ENCODE measurements around the gene TBX1.

The TBX1 gene

DNA sequence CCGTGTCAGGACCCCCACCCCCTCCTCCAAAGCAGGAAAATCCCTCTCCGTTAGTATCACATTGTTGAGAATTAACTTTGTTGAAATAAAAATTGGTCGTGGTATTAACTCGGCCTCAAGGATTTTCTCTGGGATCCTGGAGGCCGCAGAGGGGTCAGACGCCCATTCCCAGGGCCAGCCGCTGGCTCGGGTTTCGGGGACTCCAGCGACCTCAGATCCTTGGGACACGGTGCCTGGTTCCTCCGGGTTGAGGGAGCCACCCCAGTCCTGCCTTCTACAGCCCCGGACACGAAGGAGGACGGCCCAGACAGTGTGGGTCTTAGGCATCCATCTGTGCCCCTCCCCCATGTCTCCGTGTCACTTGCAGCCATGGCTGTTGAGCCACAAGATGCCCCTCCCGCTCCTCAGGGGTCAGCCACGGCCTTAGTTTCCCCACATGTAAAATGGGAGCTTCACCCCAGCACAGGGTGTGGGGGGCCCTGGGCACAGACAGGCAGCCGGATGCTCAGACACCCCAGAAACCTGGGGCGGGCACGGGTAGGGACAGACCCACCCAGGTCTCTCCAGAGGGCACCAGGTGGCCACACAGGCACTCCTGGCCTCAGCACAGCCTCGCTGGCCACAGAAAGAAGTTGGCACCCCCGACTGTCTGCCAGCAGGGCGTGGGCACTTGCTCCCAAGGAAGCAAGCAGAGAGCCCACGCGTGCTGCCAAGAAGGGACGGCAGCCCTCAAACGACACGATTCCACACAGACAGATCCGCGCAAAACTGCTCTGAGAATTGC, 21.7 kb upstream of the TBX1 start:
- no peak for DNase-seq (ENCODE audit: low read depth)

DNA sequence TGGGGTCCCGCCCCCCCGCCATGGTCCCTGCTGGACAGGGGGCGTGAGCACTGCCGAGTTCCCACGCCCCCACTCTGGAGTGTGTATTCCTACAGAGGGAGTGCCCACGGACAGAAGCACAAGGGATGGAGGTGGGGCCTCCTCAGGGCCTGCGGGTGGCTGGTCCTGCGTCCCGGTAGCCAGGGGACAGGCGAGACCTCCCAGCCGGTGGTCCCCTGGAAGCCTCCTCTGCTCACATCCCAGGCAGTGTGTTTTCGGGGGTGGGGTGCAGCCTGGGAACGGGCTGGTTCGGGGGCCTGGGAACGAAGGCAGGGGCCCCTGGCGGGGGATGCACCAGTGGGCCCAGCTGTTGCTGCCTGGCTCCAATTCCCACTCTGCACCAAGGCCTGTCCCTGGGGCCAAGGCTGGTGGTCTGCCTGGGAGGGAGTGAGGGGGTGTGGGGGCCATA, 21.1 kb upstream of the TBX1 start:
- no peak for DNase-seq (ENCODE audit: low read depth)

DNA sequence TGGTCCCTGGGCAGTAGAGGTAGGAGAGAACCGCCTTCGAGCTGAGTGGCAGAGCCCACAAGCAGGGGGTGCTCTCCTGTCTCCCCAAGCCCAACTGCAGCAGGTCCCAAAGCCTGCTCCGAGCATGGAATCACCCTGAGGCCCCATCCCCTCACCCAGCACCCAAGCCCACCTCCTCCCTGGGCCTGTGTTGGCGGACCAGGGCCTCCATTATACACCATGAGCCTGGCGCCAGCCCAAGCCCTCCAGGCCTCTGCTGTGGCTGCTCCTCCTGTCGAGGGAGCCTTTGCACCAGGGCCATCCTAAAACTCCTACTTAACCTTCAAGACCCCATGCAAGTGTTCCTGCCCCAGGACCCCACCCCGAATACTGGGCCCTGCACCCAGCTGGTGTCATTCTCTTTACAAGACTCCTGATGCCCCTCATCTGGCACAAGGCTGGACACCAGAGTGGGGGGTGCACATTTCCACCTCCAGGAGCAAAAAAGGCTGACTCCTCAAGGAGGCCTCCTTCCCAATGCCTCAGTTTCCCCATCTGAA, 20.6 kb upstream of the TBX1 start:
- no peak for DNase-seq (ENCODE audit: low read depth)

DNA sequence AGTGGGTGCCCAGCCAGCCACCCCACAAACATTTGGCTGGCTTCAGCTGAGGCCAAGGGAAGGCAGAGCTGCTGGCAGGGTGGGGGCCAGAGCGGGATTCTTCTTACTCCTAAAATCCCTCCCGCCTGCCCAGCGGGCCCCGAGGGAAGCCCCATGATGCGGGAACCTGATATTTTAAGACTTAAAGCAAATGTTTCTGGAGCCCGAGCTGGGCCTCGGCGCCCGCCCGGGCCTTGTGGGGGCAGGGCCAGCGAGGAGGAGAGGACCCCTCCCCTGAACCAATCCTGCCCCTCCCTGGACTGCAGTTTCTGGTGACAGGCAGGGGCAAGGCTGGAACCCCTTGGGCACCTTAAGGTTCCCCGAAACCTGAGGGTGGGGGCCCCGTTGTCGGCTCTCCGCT, 20.0 kb upstream of the TBX1 start:
- no peak for DNase-seq (ENCODE audit: low read depth)

DNA sequence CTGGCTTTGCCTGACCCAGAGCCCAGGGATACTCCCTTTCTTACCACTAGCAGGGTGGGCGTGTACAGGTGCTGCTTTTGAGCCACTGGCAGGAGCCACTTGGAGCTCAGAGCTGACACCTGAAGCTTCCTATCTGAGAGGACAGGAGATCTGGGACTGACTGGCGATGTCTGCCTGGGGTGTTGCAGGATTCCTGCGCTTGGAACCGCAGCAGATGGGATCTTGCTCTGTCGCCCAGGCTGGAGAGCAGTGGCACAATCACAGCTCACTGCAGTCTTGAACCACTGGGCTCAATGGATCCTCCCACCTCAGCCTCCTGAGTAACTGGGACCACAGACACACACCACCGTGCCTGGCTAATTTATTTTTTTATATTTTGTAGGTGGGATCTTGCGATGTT, 19.5 kb upstream of the TBX1 start:
- DNase-seq (ENCODE audit: low read depth): no peak

- DNase-seq (ENCODE audit: low read depth): no peak
These were observed 18.2 kb upstream of the TBX1 start for GRCh38 chr22:19742160-19743066.

DNA sequence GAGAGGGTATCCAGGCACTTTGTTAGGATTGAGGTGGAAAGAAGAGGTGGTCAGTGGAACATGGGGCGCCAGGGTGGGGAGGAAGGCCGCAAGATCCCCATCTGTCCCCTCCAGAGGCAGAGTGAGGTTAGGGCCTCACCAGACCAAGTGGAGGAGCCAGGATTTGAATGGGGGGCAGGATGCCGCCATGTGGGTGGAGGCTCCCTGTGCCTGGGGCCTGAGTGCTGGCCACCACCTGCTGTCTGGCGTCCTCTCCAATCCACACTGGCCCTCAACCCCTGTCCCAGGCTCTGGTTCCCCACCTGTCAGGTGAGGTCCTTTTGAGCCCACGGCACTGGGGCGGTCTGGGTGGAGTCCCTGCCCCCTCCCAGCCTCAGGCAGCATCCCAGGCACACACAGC, 17.5 kb upstream of the TBX1 start:
- DNase-seq (ENCODE audit: low read depth): no peak

DNA sequence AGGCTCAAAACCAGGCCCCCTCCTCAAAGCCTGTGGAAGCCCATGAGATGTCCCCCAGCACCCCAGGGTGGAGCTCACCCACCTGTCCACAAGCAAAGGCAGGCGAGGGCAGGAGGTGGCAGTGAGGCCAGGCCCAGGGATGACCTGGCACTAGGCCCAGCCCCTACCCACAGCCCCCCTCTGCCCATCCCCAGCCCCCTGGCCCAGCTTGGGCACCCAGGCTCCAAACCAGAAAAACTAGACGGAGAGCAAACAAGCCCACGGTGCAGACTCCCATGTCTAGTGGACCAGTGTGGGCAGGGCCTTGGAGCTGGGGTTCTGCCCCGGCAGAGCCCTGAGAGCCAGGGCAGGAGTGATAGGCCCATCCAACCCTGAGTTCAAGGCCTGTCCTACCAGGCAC, 16.9 kb upstream of the TBX1 start:
- no peak for DNase-seq (ENCODE audit: low read depth)

DNA sequence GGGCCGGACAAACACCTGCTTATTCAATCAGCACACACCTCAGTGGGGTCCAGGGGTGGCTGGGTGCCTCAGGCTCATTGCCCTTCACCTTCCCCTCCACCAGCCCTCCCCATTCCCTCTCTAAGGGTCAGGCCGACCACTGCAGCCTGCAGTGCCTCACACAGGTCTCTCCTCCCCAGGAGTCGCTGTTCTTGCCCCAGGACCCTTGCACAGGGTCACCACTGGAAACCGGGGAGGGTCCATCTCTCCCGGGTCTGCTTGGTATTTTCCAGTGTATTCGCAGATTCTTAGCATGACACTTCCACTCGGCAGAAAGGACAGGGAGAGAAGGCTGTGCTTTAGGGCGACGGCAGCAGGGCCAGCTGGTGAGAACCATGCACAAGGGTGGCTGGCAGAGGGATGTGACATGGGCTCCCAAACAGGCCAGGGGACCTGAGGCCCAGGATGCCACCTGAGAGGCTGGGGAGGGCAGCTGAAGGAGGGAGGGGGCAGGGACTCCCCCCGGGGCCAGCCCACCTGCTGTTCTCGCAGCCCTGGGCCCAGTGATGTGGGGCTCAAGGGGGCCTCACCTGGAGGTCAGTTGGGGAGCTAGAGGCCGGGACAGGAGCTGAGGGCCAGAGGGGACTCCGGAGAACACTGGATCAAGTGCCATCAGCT, 16.1 kb upstream of the TBX1 start:
- DNase-seq (ENCODE audit: low read depth): no peak

DNA sequence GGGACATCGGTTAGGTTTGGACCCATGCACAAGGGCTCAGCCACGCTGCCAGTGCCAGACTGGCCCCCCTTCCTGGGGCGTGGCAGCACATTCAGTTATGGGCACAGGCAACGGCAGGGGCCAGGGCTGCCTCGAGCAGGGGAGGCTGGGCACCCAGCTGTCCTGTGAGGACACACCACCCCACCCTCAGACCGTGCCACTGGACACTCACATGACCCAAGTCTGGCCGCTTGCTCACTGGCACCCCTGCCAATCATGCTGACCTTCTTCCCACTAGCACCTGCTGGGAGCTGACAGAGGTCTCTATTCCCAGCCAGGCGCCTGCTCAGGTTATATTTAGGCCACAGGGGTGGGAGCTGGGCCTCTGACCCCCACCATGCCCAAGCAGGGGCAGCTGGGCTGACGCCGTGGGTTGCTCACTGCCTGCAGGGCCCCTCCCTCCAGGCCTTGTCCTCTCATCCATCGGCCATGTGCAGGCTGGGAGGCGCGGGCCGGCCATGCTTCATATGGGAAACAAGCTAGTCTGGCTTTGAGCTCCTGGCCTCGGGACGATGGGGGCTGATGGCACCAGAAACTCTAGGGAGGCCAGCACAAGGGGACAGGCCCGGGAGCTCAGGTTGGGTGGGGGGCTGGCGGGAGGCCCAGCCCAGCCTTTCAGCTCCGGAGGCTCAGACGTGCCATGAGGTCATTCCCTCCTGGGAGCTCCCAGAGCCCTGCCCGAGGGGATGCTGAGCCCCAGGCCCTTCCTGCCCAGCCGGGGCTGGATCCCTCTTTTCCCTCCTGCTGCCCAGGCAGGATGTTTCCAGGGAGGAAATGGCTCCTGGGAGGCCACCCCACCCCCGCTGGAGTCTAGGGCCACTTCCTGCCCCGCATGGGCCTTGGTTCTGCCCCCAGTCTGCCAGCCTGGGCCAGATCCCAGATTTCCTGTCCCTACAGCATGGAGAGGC, 15.2 kb upstream of the TBX1 start:
- DNase-seq (ENCODE audit: low read depth): no peak

- no peak for DNase-seq (ENCODE audit: low read depth)
These were observed 13.9 kb upstream of the TBX1 start for GRCh38 chr22:19746726-19747125.

GRCh38 chr22:19747551-19747950, 13.0 kb upstream of the TBX1 start:
- DNase-seq (ENCODE audit: low read depth): no peak

DNA sequence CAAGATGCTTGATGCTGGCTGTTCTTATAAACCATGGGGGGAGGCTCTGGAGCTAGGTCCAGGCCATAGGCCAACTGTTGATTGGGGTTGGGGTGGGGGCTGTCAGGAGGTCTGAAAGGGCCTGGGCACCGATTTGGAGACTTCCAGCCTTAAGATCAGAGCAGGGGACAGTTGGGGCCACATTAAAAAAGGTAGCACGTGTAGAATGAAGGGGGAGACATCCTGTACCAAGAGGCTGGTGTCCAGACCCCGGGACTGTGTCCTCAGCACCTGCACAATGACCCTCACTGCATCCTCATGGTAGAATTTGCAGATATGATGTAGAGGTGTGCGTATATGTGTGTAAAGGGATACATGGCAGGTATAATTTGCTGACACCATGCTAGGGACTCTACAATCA, 12.4 kb upstream of the TBX1 start:
- DNase-seq (ENCODE audit: low read depth): no peak

GRCh38 chr22:19748991-19749664, 11.4 kb upstream of the TBX1 start:
- DNase-seq (ENCODE audit: low read depth): no peak

- no peak for DNase-seq (ENCODE audit: low read depth)
These were observed 10.7 kb upstream of the TBX1 start for GRCh38 chr22:19749876-19750275.

GRCh38 chr22:19750507-19751490, 9.8 kb upstream of the TBX1 start:
- DNase-seq (ENCODE audit: low read depth): no peak

- no peak for DNase-seq (ENCODE audit: low read depth)
These were observed 8.9 kb upstream of the TBX1 start for GRCh38 chr22:19751497-19752245.

DNA sequence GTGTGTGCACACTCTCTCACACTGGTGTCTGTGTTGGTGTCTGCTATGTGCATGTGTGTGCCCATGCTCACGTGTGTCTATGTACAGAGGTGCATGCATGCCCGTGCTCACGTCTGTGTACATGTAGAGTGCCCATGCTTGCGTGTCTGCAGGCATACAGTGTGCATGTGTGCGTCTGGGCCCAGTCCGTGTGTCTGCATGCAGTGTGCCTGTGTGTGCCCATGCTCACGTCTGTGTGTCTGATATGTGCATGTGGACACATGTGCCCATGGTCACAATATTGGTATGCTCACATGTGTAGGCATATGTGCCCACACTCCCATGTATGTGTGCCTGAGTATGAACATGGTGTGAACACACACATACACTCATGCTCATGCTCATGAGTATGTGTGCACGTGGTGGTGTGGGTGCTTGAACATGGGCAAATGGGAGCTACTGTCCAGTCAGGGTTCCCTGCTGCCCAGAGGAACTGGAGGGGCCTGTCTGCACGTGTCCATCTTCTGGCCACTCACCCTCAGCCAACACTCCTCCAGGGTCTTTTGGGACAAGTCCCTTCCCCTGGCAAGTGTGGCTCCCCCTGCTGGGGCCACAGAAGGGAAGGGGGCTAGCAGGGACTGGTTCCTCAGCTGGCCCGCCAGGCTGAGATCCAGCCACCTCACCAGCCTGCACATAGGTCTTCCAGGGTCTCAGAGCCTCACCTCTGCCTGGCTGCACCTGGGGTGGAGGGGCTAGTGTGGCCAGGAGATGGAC, 7.3 kb upstream of the TBX1 start:
- no peak for DNase-seq (ENCODE audit: low read depth)

All from stimulated activated CD8-positive, alpha-beta memory T cell treated with anti-CD3 and anti-CD28 coated beads, Interleukin-12 subunit alpha, Interleukin-12 subunit beta, amount 100 ng/mL, for 1 hour (primary cell).